Endothelial cell of umbilical vein (primary cell): ENCODE data around the gene FGF12.

ENCODE experiments used
- CTCF ChIP-seq, 2 donors: IDR thresholded peaks; 1 replicate in 1 of 2; 2 replicates in 1 of 2; pipeline ENCODE4 v1.5.1; 2011; ENCODE audit warnings: low read length in 2 of 2, mild to moderate bottlenecking in 2 of 2, moderate library complexity in 2 of 2, control low read depth in 1 of 2, inconsistent platforms in 1 of 2, low read depth in 1 of 2; ENCODE audit not compliant: insufficient read depth in 1 of 2; ENCODE audit errors: extremely low read depth in 1 of 2
- EZH2 ChIP-seq: IDR thresholded peaks from 2 replicates; pipeline ENCODE4 v1.6.1; 2012; ENCODE audit warnings: borderline replicate concordance, low read depth, mild to moderate bottlenecking, moderate library complexity, low read length, inconsistent platforms; ENCODE audit not compliant: severe bottlenecking
- POLR2A ChIP-seq: IDR thresholded peaks from 2 replicates; pipeline ENCODE4 v1.6.1; 2012; ENCODE audit warnings: low read depth, mild to moderate bottlenecking, control low read depth, low read length

GRCh38 chr3:192706272-192706671 lies 21.1 kb downstream of the FGF12 start:
- no peak for TF ChIP-seq CTCF (IDR thresholded peaks at IDR 0.05; ENCODE audit: extremely low read depth in 1 of 2, insufficient read depth in 1 of 2, low read depth in 1 of 2, low read length in 2 of 2)
- TF ChIP-seq POLR2A, result no peak
- TF ChIP-seq EZH2, result no peak
